ENCODE data around the gene TET1. TPM values are rescaled to one million over a fixed set of nuclear protein-coding genes. Genes with fewer than 3 reads are reported as not detected.
"Not testable (repeated sequence)": the region's sequence is repeated elsewhere in the genome, so short reads cannot be mapped to it uniquely, and the experiment has no call there.

TET1 gene
- total RNA-seq, result 3.1 TPM
- long read RNA-seq, result 0 reads

DNA sequence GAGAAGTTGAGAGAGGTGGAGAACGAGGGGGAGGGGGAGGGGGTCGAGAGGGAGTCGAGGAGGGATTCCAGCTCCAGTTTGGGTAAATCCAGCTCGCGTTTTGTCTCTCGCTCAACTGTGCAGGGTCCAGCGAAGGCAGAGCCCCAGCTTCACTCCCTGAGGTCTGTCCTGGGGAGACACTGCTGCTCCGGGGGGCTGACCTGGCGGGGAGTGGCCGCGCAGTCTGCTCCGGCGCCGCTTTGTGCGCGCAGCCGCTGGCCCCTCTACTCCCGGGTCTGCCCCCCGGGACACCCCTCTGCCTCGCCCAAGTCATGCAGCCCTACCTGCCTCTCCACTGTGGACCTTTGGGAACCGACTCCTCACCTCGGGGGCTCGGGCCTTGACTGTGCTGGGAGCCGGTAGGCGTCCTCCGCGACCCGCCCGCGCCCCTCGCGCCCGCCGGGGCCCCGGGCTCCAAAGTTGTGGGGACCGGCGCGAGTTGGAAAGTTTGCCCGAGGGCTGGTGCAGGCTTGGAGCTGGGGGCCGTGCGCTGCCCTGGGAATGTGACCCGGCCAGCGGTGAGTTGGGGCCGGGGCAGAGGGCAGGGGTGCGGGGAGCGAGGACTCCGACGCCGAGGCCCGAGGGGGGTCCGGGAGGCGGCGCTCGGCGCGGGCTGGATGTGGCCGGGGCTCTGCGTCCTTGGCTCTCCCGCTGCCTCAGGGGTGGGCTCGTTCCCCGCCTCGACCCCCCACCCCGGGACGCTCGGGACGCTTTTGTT is at the start of gene TET1:
TSS of gene TET1 (plus strand) at position 152 of the 757 bp plus-strand sequence. CDS start 12,002 bp downstream, outside the sequence.
- DNase-seq (ENCODE audit: missing footprints) (no peak), ATAC-seq (peak; percentile 81)
- intact Hi-C loops (cut with DNase I), result loop anchor here (5.0 kb wide), 1 partner anchor 37 kb away; no protein-coding TSS in a partner anchor

DNA sequence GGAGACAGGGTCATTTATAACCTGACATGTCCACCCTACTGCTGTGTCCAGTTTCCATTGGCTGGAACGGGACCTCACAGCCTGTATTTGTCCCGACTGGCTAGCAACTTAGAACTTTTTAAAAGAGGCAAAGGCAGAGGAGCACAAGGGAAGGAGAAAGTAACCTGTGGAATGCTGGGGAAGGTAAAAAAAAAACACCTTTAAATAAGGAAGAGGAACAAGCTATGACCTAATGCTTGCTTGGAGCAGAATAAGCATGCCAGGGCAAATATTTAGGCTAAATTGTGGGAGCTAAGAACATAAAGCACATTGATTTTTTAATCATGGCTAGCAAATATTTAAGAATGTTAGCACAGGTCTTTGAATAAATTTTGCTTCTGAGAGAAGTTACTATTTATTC is 43.9 kb upstream of the TET1 start:
- ATAC-seq; intact Hi-C loops (cut with DNase I): not testable (repeated sequence)

DNA sequence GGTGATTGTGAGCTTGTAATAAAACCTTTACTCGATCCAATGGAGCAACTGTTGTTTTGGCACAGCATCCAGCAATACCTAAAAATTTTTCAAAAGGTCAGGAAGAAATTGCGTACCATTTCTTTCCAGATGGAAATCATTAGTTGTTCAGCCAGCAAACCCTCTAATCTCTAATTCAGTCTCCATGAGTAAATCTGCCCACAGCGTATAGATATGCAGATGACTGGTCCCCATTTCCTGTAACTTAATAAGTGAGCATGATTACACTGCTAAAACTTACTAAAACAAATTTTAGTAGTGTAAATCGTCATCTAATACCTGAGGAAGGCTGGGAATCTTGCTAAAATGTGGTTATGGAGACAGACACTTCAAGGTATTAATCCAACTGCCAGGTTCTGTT is 43.4 kb upstream of the TET1 start:
- DNase-seq (ENCODE audit: missing footprints) (no peak), ATAC-seq (no peak)
- intact Hi-C loops (cut with DNase I), result no loop called here

More for the DNA sequence above, 43.9 kb upstream of the TET1 start:
- DNase-seq (ENCODE audit: missing footprints), result not testable (repeated sequence)

DNA sequence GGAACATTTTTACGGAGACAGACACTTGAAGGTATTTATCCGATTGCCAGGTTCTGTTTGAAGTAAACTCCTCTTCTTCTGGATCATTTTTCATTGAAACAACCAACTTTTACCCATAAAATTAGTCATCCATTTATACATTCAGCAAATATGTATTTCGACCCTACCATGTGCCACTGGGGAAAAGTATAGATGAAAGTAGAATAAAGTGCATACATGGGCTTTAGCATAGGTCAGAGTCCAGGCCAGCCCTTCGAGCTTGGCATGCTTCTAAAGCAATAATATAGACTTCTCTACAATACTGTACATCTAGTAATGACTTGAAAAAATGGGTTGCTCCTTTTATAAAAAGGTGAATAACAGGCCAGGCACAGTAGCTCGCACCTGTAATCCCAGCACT is 42.9 kb upstream of the TET1 start:
- intact Hi-C loops (cut with DNase I), result no loop called here
- no peak for DNase-seq (ENCODE audit: missing footprints)
- no peak for ATAC-seq

DNA sequence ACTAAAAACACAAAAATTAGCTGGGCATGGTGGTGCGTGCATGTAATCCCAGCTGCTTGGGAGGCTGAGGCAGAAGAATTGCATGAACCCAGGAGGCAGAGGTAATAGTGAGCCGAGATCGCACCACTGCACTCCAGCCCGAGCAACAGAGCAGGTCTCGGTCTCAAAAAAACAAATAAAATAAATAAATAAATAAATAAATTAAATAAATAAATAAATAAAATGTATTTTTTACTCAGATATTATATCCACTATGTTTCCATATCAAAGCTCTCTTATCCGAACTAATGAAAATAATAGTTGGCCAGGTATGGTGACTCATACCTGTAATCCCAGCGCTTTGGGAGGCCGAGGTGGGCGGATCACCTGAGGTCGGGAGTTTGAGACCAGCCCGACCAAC is 41.5 kb upstream of the TET1 start:
- intact Hi-C loops (cut with DNase I); ATAC-seq; DNase-seq (ENCODE audit: missing footprints): not testable (repeated sequence)

DNA sequence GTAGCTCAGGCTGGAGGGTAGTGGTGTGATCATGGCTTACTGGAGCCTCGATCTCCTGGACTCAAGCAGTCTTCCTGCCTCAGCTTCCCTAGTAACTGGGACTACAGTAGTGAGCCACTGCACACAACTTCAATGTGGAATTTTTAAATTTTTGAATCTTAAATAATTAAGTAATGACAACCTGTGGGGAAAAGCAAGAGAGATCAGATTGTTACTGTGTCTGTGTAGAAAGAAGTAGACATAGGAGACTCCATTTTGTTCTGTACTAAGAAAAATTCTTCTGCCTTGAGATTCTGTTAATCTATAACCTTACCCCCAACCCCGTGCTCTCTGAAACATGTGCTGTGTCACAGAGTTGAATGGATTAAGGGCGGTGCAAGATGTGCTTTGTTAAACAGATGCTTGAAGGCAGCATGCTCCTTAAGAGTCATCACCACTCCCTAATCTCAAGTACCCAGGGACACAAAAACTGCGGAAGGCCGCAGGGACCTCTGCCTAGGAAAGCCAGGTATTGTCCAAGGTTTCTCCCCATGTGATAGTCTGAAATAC is 34.6 kb upstream of the TET1 start:
- intact Hi-C loops (cut with DNase I), result loop anchor here (5.0 to 10.0 kb wide), 2 partner anchors 197 to 649 kb away; partner anchors contain the start of gene CCAR1
- DNase-seq (ENCODE audit: missing footprints); ATAC-seq: not testable (repeated sequence)

DNA sequence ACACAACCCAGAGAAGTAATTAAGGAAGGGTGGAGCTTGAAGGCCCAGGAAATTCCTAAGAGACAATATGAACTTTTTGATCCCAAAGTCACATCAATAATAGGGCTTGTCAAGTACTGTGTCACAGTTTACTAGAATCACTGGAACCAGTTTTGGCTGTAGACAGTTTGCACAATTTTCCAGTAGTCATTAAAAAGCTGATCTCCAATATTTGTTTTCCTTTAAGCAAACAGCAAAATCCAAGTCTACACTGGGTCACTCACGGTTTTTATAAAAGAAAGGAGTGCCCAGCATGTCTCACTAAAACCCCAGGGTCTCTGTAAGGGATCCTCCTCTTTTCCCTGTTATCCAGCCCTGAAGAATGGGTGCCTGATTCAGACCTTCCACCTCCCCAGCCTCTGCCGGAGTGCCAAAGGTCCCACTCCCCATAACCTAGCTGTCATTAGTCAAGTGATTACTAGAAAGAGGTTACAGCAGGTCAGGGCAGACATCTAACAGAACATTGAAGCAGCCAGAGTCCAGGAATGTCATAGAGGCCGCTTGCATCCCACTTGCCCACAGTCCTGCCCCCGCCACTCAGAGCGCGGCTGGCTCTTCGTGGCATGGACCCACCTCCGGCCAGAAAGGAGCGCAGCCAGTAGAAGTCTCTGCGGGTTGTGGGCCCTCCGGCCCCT is 33.4 kb upstream of the TET1 start:
- ATAC-seq, result peak; percentile 64
- DNase-seq (ENCODE audit: missing footprints), result no peak
- intact Hi-C loops (cut with DNase I), result loop anchor here (5.0 to 10.0 kb wide), 2 partner anchors 196 to 648 kb away; partner anchors contain the start of gene CCAR1

DNA sequence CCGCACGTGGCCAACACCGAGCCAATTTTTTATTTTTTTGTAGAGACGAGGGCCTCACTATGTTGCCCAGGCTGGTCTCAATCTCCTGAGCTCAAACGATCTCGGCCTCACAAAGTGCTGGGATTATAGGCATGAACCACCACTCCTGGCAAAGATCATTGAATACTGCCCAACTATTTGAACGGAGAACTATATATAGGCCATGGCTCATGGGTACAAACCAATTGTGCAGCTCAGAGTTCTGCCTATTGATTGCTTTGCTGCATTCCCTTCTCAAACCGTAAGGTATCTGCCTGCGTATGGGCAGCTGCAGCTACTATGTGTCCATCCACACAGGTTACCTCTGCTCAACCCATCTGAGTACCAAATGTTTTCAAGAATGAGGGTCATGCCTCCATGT is 23.2 kb upstream of the TET1 start:
- ATAC-seq (no peak), DNase-seq (ENCODE audit: missing footprints) (no peak)
- intact Hi-C loops (cut with DNase I), result no loop called here

DNA sequence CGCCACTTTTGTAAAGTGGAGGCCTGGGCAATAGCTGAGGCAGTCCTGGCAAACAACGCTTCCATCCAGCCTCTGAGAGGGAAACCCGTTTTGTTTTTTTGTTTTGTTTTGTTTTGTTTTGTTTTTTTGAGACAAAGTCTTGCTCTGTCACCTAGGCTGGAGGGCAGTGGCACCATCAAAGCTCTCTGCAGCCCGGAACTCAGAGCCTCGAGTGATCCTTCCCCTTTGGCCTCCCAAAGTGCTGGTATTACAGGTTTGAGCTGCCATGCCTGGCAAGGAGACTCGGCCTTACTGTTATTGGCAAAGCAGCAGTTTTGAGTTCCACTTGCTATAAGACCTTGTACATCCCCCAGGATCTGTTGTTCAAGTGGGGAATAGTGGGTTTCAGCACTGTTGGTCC is 22.3 kb upstream of the TET1 start:
- intact Hi-C loops (cut with DNase I), result no loop called here
- ATAC-seq (no peak), DNase-seq (ENCODE audit: missing footprints) (peak; percentile 4)

DNA sequence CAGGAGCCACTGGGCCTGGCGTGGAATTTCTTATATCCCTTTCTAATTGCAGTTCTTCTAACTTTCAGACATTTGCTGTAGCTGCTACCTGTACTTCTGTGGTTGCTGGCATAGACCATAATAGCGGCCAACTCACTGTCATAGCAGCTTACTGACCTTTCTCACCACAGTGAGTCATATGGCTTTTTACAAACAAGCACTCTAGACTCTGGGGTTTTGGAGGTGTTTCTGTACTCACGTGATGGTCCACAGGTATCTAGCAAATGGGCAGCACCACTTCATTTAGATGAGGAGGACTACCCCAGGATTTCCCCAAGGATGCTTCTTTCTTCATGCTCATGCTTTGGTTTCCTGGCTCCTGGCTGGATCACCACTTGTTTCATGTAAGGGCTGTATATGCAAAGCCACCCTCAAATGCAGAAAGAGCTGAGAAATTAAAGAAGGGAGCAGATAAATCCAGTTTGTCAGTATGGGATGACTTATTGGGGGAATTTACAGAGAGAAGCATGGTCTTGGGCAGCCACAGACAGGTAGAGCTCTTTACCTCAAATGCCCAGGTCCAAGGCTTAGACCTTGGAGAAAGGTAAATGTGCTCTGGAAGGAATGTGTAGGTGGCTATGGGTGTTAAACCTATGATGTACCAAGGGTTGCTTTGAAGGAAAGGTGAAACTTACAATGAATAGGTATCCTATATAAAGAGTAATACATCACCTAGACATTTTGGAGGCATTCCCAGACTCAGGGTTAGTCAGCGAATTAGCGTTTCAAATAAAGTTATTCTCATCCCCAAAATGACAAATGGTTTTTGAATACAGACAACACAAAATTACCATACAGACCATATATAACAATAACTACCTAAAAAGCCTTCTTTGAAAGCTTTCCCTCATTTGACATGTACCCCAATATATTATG is 16.9 kb upstream of the TET1 start:
- no peak for DNase-seq (ENCODE audit: missing footprints)
- ATAC-seq, result no peak
- intact Hi-C loops (cut with DNase I), result no loop called here

DNA sequence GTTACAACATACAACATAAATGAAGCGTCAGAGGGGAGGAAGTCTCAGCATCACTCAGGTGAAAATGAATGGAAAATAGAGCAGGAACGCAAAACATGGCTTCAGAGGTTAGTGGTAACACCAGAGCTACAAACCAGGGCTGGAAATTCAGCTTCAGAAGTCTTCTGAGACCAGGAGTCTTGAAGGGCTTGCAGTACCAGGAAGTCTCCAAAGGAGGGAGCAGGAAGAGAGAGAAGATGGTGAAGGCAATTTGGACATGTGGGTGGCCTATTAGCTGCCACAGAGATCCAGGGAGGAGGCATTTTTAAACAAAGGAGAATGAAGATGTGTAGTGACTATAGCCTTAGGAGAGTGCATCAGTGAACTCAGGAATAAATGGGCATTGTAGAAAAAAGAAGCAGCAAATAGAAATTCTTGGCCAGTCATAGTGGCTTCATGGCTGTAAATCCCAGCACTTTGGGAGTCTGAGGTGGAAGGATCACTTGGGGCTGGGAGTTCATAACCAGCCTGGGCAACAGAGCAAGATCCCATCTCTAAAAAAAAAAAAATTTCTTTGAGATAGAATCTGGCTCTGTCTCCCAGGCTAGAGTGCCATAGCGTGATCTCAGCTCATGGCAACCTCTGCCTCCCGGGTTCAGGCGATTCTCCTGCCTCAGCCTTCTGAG is 9.3 kb upstream of the TET1 start:
- DNase-seq (ENCODE audit: missing footprints) (no peak), ATAC-seq (peak; percentile 83)
- intact Hi-C loops (cut with DNase I), result loop anchor here (10.0 kb wide), 1 partner anchor 344 kb away; no protein-coding TSS in a partner anchor

DNA sequence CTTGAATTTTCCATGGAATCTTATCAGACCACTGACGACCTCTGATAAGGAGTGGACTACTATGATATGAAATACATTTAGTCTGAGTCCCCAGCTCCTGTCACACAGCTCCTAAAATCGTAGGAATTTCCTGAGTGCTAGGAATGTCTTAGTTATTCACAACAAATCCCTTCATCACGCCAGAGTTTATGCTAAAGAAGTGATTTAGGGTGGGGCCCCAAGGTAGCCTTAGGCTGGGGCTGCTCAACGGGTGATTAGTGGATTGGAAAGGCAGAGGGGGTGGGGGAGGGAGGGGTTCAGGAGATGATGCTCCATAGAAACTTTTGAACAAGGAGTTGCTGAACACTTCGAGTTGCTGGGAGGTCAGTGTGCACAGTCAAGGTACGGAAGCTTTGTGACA is 7.0 kb upstream of the TET1 start:
- intact Hi-C loops (cut with DNase I), result loop anchor here (10.0 kb wide), 1 partner anchor 342 kb away; no protein-coding TSS in a partner anchor
- no peak for DNase-seq (ENCODE audit: missing footprints)
- no peak for ATAC-seq

DNA sequence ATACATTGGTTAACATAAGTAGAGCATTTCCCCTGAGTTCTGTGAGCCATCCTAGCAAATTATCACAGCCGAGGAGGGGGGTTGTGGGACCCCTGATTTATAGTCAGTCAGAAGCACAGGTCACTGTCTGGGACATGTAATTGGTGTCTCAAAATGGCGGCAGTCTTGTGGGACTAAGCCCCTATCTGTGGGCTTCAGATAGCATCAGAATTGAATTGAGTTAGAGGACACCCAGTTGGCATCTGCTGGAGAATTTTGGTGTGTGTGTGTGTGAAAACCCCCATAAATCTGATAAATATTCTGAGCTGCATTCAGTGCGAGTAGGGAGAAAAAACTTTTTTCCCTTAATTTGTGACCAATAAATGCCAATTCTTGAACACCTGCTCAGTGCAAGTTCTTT is 6.5 kb upstream of the TET1 start:
- DNase-seq (ENCODE audit: missing footprints) (no peak), ATAC-seq (no peak)
- intact Hi-C loops (cut with DNase I), result loop anchor here (10.0 kb wide), 1 partner anchor 341 kb away; no protein-coding TSS in a partner anchor

DNA sequence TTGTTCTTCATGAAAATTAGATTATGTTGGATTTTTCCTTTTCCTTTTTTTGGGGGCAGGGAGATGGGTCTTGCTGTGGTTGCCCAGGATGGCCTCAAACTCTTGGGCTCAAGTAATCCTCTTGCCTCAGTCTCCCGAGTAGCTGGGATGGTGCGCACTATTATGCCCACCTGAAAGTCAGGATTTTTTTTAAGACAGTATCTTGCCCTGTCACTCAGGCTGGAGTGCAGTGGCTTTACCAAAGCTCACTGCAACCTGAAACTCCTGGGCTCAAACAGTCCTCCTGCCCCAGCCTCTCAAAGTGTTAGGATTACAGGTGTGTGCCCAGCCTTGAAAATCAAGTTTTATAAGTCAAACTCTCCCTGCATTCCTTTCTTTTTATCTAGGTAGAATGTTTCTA is 1.7 kb upstream of the TET1 start:
- intact Hi-C loops (cut with DNase I), result loop anchor here (10.0 kb wide), 1 partner anchor 336 kb away; no protein-coding TSS in a partner anchor
- DNase-seq (ENCODE audit: missing footprints), result no peak
- no peak for ATAC-seq

DNA sequence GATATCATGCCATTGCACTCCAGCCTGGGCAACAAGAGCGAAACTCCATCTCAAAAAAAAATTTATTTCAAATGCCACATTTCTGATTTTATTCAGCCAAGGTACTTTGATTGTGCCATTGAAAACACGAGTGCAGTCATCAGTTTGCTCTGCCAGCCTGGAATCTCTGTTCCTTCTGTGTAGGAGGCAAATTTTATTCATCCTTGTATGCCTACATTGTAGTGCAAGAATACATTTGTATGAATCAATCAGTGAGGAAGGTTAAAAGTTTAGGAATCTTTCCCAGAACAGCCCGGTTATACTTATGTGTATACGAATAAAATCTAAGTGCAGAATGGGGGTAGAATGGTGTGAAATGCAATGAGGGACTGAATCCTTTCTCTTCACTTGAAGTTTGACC is 886 bp upstream of the TET1 start:
- no peak for DNase-seq (ENCODE audit: missing footprints)
- intact Hi-C loops (cut with DNase I), result loop anchor here (10.0 kb wide), 1 partner anchor 336 kb away; no protein-coding TSS in a partner anchor

DNA sequence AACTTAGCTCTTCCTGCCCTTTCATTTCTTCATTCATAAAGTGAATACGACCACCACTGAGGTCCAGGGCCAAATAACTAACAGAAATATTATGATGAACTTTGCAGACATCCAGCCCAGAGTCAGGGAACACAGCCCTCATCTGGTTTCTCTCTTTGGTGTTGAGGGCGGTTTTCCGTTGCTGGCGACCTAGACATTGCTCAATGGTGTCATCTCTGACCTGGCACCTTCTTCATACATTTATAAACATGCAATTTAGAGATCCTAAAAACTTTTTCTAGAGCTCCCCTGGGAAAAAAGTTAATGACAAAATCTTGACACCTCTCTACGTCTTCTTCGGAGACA is 324 bp upstream of the TET1 start:
- no peak for DNase-seq (ENCODE audit: missing footprints)
- no peak for ATAC-seq
- intact Hi-C loops (cut with DNase I), result loop anchor here (5.0 to 10.0 kb wide), 2 partner anchors 37 to 335 kb away; no protein-coding TSS in a partner anchor

More for the DNA sequence above, 886 bp upstream of the TET1 start:
- no peak for ATAC-seq

DNA sequence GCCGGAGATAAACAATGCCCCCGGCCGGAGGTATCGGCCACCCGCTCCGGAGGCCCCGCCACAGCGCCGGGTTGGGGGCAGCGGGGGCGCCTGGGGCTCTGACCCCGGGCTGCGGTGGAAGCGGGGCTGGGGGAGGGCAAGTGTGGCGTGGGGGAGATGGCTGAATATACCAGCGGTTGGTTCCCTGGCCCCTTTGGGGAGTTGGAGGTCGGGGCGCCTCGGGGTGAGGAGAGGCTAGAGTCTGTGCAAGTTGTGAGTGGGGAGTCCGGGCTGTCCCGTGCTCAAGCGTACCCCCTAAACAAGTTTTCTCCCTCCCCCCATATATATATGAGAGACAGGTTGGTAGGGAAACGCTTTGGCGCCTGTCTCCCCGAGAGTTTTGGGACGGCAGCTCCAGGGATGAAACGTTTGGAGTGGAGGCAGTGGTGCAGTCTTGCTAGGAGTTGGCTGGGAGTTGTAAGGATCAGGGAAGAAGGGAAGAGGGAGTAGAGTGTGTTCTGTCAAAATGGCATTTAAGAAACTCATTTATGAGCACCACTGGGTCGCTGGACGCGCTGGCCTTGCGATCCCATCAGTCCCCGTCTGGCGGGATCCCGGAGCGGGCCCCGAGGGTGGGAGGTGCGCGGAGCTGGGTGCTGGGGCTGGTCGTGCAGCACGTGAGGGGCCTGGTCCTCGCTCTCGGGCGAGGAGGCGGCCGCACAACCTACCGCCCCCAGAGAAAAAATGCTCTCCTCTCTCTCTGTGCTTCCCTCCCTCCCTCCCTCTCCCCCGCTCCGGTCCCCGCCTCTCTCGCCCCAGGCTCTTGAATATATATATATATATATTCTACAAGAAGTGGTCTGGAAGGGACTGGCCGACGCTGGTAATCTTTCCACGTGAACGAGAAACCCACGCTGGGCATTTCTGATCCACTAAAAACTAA is 1.1 kb downstream of the TET1 start:
- intact Hi-C loops (cut with DNase I), result loop anchor here (5.0 kb wide), 1 partner anchor 36 kb away; no protein-coding TSS in a partner anchor
- DNase-seq (ENCODE audit: missing footprints), result no peak
- ATAC-seq, result peak; percentile 45

Measured in Right ventricle myocardium inferior (tissue), 1 donor.